HEK293 (cell line): ENCODE results near the gene MOV10L1.

ENCODE experiments used
- ATF2 ChIP-seq: fragments of 450-650 bp; formaldehyde crosslinking; IDR thresholded peaks from 2 replicates; pipeline ENCODE4 v1.5.1; 2016; ENCODE audit warnings: missing biosample characterization, missing genetic modification characterization, low read depth
- HOXA7 ChIP-seq: sonication (generic); formaldehyde crosslinking; IDR thresholded peaks from 2 replicates; pipeline ENCODE4 v1.8.1; 2022; ENCODE audit warnings: missing genetic modification reagents, borderline replicate concordance
- MEIS1 ChIP-seq: sonication (generic); formaldehyde crosslinking; IDR thresholded peaks from 2 replicates; pipeline ENCODE4 v1.8.1; 2022; ENCODE audit warnings: missing genetic modification reagents, mild to moderate bottlenecking, borderline replicate concordance
- SETDB1 ChIP-seq: IDR thresholded peaks from one replicate; pipeline ENCODE4 v1.6.1; 2017; ENCODE audit warnings: mild to moderate bottlenecking, low read length, moderate library complexity, mixed read lengths; ENCODE audit not compliant: insufficient read length
- ZBTB20 ChIP-seq: fragments of 450-650 bp; formaldehyde crosslinking; IDR thresholded peaks from 2 replicates; pipeline ENCODE4 v1.5.1; 2016; ENCODE audit warnings: missing biosample characterization, missing genetic modification characterization
- ZBTB8A ChIP-seq: fragments of 450-650 bp; formaldehyde crosslinking; IDR thresholded peaks from 2 replicates; pipeline ENCODE4 v1.5.1; 2016; ENCODE audit warnings: missing biosample characterization, missing genetic modification characterization
- ZNF10 ChIP-seq: fragments of 450-650 bp; formaldehyde crosslinking; IDR thresholded peaks from 2 replicates; pipeline ENCODE4 v1.5.1; 2017; ENCODE audit warnings: missing biosample characterization, missing genetic modification characterization
- ZNF121 ChIP-seq: fragments of 450-650 bp; formaldehyde crosslinking; IDR thresholded peaks from 2 replicates; pipeline ENCODE4 v1.5.1; 2016; ENCODE audit warnings: missing biosample characterization, missing genetic modification characterization
- ZNF23 ChIP-seq: fragments of 450-650 bp; formaldehyde crosslinking; IDR thresholded peaks from 2 replicates; pipeline ENCODE4 v1.5.1; 2016; ENCODE audit warnings: missing biosample characterization, missing genetic modification characterization, borderline replicate concordance
- ZNF341 ChIP-seq: fragments of 450-650 bp; formaldehyde crosslinking; IDR thresholded peaks from 2 replicates; pipeline ENCODE4; 2016; ENCODE audit warnings: low read depth, missing biosample characterization, missing genetic modification characterization
- ZNF416 ChIP-seq: fragments of 450-650 bp; formaldehyde crosslinking; IDR thresholded peaks from 2 replicates; pipeline ENCODE4 v1.5.1; 2016; ENCODE audit warnings: missing biosample characterization, missing genetic modification characterization
- ZNF558 ChIP-seq: fragments of 450-650 bp; formaldehyde crosslinking; IDR thresholded peaks from 2 replicates; pipeline ENCODE4 v1.5.1; 2016; ENCODE audit warnings: missing biosample characterization, missing genetic modification characterization
- TF ChIP-seq, protein P1 (sequence below): fragments of 450-650 bp; formaldehyde crosslinking; IDR thresholded peaks from 2 replicates; pipeline ENCODE4 v1.5.1; 2016; ENCODE audit warnings: missing biosample characterization, missing genetic modification characterization

DNA sequence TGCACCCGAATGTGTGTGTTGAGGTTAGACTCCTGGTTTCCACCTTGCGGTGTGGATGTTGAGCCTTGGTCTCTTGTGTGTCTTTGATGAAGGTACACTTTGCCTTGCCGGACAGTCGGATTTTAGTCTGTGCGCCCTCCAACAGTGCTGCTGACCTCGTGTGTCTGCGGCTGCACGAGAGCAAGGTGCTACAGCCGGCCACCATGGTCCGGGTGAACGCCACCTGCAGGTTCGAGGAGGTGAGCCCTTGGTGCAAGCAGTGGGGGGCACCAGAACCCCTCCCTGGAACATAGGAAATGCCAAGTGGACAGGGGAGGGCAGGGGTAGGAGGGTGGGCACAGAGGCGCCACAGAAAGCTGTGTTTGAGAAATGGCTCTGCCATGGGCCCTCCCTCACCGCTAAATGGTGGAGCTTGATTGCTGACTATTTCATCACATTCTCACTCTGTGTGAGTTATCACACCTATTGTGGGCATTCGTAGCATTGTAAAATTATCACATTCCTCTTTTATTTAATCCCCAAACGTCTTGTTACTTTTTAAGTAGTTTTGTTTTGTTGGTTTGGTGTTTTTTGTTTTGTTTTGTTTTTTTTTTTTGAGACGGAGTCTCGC lies 54.3 kb downstream of the MOV10L1 start:
- TF ChIP-seq MEIS1 (CRISPR knock-in tag) (no peak), ZNF23 (no peak), HOXA7 (no peak), ZNF341 (tag by site-specific recombination) (no peak), ZNF121 (no peak), ZNF416 (tag by site-specific recombination) (no peak), ZBTB8A (tag by site-specific recombination) (no peak), SETDB1 (no peak), ZBTB20 (tag by site-specific recombination) (no peak), ZNF10 (no peak), ATF2 (tag by site-specific recombination) (no peak), ZNF558 (no peak)
- TF ChIP-seq, protein P1, sequence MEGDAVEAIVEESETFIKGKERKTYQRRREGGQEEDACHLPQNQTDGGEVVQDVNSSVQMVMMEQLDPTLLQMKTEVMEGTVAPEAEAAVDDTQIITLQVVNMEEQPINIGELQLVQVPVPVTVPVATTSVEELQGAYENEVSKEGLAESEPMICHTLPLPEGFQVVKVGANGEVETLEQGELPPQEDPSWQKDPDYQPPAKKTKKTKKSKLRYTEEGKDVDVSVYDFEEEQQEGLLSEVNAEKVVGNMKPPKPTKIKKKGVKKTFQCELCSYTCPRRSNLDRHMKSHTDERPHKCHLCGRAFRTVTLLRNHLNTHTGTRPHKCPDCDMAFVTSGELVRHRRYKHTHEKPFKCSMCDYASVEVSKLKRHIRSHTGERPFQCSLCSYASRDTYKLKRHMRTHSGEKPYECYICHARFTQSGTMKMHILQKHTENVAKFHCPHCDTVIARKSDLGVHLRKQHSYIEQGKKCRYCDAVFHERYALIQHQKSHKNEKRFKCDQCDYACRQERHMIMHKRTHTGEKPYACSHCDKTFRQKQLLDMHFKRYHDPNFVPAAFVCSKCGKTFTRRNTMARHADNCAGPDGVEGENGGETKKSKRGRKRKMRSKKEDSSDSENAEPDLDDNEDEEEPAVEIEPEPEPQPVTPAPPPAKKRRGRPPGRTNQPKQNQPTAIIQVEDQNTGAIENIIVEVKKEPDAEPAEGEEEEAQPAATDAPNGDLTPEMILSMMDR (tag by site-specific recombination): no peak
